Spleen (tissue), 11 donors: ENCODE results near the gene PPP2R5D. TPM values are rescaled to one million over a fixed set of nuclear protein-coding genes. Genes with fewer than 3 reads are reported as not detected.
A peak's percentile ranks its signal among the peaks of the same experiment; 100 is the strongest.

Source experiments
- DNase-seq: peaks from one replicate; pipeline ENCODE4 v3.0.0-alpha.2; 2020
- H3K27ac ChIP-seq, 8 donors: fragments of 200-600 bp; sonication (generic) in 7 of 8; 1 replicate in 4 of 8; 2 replicates in 4 of 8; pipeline versions ENCODE4 v1.5.0 to v1.8.0; 2016 to 2021; ENCODE audit warnings: inconsistent platforms in 4 of 8, mild to moderate bottlenecking in 4 of 8, moderate library complexity in 1 of 8
- H3K27me3 ChIP-seq, 7 donors: fragments of 200-600 bp; sonication (generic) in 6 of 7; replicated peaks in 1 of 7; 1 replicate in 4 of 7; 2 replicates in 3 of 7; pipeline versions ENCODE4 v1.5.0 to v1.8.0; 2016 to 2021; ENCODE audit warnings: inconsistent platforms in 3 of 7, mild to moderate bottlenecking in 1 of 7
- H3K36me3 ChIP-seq, 6 donors: fragments of 200-600 bp; sonication (generic) in 5 of 6; 1 replicate in 4 of 6; 2 replicates in 2 of 6; pipeline versions ENCODE4 v1.5.0 to v1.8.0; 2016 to 2021; ENCODE audit warnings: inconsistent platforms in 2 of 6
- H3K4me1 ChIP-seq, 6 donors: fragments of 200-600 bp; sonication (generic) in 5 of 6; 1 replicate in 3 of 6; 2 replicates in 3 of 6; pipeline versions ENCODE4 v1.5.0 to v1.8.0; 2016 to 2021; ENCODE audit warnings: inconsistent platforms in 3 of 6
- H3K4me3 ChIP-seq, 8 donors: fragments of 200-600 bp; sonication (generic) in 7 of 8; 1 replicate in 4 of 8; 2 replicates in 4 of 8; pipeline versions ENCODE4 v1.5.0 to v1.8.0; 2016 to 2021; ENCODE audit warnings: inconsistent platforms in 4 of 8, mild to moderate bottlenecking in 4 of 8, moderate library complexity in 2 of 8
- H3K9me3 ChIP-seq, 8 donors: fragments of 200-600 bp; sonication (generic) in 7 of 8; 1 replicate in 4 of 8; 2 replicates in 4 of 8; pipeline versions ENCODE4 v1.5.0 to v1.8.0; 2016 to 2021; ENCODE audit warnings: inconsistent platforms in 4 of 8
- POLR2A ChIP-seq, 3 donors: fragments of 450-650 bp; IDR thresholded peaks; one replicate each; pipeline ENCODE4 v1.5.1; 2017; ENCODE audit warnings: antibody characterized with exemption in 3 of 3, mild to moderate bottlenecking in 1 of 3
- POLR2AphosphoS5 ChIP-seq, 3 donors: sonication (generic); formaldehyde crosslinking; IDR thresholded peaks; one replicate each; pipeline ENCODE4 v1.5.1; 2017; ENCODE audit warnings: antibody characterized with exemption in 3 of 3
- WGBS, 5 donors: extraction: QIAGEN DNeasy Blood & Tissue Kit in 3 of 5; methylation state at CpG; one replicate each; pipeline versions ENCODE4 v1.1.5 to v1.1.7; 2013 to 2018; 5-methylcytosine and 5-hydroxymethylcytosine counted together
- intact Hi-C: fragments of 100-400 bp; cut with DNase I; formaldehyde crosslinking; loops from one replicate; pipeline ENCODE4 v1.15.0; 2023; ENCODE audit warnings: low total_unique reads
- polyA plus RNA-seq, 3 donors: library from polyadenylated mRNA; stranded (reverse); fragments of 200-250 nt; gene quantifications; one replicate each; pipeline ENCODE4 v1.2.1, GENCODE V29; 2013
- total RNA-seq, 7 donors: library from RNA; depleted of rRNA in 3 of 7; stranded (reverse); fragments of >200 nt in 3 of 7; fragmentation: NEBNext Ultra II Directional in 4 of 7; extraction: Animal tissue kit (Norgen Biotek cat#: 25700) in 4 of 7; gene quantifications; one replicate each; pipeline versions ENCODE4 v1.1.0 to v1.2.1, GENCODE V29; 2016 to 2021
- TF ChIP-seq, protein P1 (sequence below), 11 experiments: fragments of 200-600 bp in 7 of 11; fragments of 450-650 bp in 4 of 11; sonication (generic) in 4 of 11; IDR thresholded peaks in 8 of 11; conservative IDR thresholded peaks in 3 of 11; 1 replicate in 7 of 11; 2 replicates in 4 of 11; pipeline versions ENCODE4 v1.4.0 to v1.8.0; 2016 to 2021; ENCODE audit warnings: antibody characterized with exemption in 11 of 11, inconsistent platforms in 4 of 11, mild to moderate bottlenecking in 1 of 11
- donor health status: healthy with polysubstance abuse.
- donor health status: DM: no; HTN: no; CAD: no; lungs with moderate emphysema.
- donor health status: DM: no; HTN: no; CAD: no.
- donor health status: Bipolar disorder and iron deficiency.
- donor health status: healthy.
- donor health status: DM: no; HTN: no; CAD: no.
- donor health status: DM: yes; HTN: yes; CAD: no.

PPP2R5D gene
- total and polyA plus RNA-seq, 10 donors: 15.3 to 40.2 (median 25.5) TPM

DNA sequence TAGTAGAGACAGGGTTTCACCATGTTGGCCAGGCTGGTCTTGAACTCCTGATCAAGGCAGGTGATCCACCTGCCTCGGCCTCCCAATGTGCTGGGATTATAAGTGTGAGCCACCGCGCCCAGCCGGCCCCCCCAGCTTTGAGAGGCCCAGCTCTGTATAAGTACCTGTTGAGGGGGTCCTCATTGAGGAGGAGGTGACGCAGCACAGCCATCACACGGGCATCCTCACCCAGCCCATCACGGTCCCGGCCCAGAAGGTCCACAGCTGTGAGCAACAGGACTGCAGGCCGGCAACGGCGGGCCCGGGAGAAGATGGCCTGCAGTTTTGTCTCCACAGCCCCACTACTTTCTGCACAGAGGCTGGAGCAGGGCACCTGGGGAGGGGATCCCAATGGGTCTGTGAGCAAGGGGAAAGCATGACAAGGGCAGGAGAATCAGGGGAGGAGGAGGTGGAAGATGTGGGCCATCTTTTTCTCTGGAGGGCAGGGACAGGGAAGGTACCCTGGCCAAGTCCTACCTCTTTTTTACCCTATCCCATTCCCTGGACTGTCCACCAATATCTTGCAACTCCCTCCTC lies 16.2 kb upstream of the PPP2R5D start:
- Histone ChIP-seq H3K4me3 (no peak overlapping the region), H3K4me1 (no peaks in the 10 kb centered on the region), H3K27me3 (no peaks in the 10 kb centered on the region), H3K27ac (no peak overlapping the region), H3K9me3 (no peaks in the 10 kb centered on the region), H3K36me3 (peaks cover 0 to 98% (median 55%) of the 10 kb centered on the region in 6 donors)
- DNase-seq: peak; percentile 62
- WGBS, 5 donors: 95 to 97% (median 97%) methylated on average over 9 to 12 of the region's 12 CpGs
- intact Hi-C loops: no loop called here
- TF ChIP-seq, protein P1, sequence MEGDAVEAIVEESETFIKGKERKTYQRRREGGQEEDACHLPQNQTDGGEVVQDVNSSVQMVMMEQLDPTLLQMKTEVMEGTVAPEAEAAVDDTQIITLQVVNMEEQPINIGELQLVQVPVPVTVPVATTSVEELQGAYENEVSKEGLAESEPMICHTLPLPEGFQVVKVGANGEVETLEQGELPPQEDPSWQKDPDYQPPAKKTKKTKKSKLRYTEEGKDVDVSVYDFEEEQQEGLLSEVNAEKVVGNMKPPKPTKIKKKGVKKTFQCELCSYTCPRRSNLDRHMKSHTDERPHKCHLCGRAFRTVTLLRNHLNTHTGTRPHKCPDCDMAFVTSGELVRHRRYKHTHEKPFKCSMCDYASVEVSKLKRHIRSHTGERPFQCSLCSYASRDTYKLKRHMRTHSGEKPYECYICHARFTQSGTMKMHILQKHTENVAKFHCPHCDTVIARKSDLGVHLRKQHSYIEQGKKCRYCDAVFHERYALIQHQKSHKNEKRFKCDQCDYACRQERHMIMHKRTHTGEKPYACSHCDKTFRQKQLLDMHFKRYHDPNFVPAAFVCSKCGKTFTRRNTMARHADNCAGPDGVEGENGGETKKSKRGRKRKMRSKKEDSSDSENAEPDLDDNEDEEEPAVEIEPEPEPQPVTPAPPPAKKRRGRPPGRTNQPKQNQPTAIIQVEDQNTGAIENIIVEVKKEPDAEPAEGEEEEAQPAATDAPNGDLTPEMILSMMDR (IDR thresholded peaks at IDR 0.05 in 8 of 11, conservative IDR thresholded peaks at IDR 0.05 in 3 of 11): no peak
- peak in 1 of 3 donors; percentile 14 for TF ChIP-seq POLR2AphosphoS5 (IDR thresholded peaks at IDR 0.05)
- TF ChIP-seq POLR2A (IDR thresholded peaks at IDR 0.05): no peak

DNA sequence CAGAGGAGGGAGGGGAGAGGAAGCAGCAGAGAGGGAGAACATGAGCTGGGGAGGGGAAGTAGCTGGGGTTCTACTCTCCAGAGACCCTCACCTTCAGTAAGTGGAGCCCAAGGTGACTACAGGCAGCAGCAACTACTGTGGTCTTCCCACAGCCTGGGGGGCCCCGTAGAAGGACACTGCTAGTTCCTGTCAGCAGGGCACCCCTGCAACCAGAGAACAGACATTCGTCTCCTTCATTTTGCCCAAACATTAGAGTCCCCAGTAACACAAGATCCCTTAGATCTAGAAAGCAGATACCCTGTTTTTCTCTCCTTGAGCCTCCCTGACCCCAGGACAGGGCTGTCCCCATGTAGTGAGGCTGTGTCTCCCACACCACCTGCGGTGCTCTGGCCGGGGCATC lies 15.6 kb upstream of the PPP2R5D start:
- H3K9me3 ChIP-seq: no peaks in the 10 kb centered on the region
- peaks cover 0 to 2% (median 0%) of the 10 kb centered on the region in 6 donors for H3K4me1 ChIP-seq
- no peak for DNase-seq
- H3K4me3 ChIP-seq: no peak overlapping the region
- H3K27ac ChIP-seq: no peak overlapping the region
- TF ChIP-seq, protein P1 (IDR thresholded peaks at IDR 0.05 in 8 of 11, conservative IDR thresholded peaks at IDR 0.05 in 3 of 11): no peak
- TF ChIP-seq POLR2A (IDR thresholded peaks at IDR 0.05): no peak
- no peak for TF ChIP-seq POLR2AphosphoS5 (IDR thresholded peaks at IDR 0.05)
- H3K36me3 ChIP-seq: peaks cover 0 to 98% (median 52%) of the 10 kb centered on the region in 6 donors
- intact Hi-C loops: no loop called here
- no peaks in the 10 kb centered on the region for H3K27me3 ChIP-seq
- 73 to 100% (median 81%) methylated on average over 2 to 4 of the region's 4 CpGs for WGBS, 5 donors

GRCh38 chr6:42969431-42969830 lies 14.9 kb upstream of the PPP2R5D start:
- Histone ChIP-seq H3K4me1 (peaks cover 0 to 7% (median 0%) of the 10 kb centered on the region in 6 donors), H3K27me3 (no peaks in the 10 kb centered on the region), H3K9me3 (no peaks in the 10 kb centered on the region), H3K4me3 (no peak overlapping the region), H3K27ac (no peak overlapping the region), H3K36me3 (peaks cover 0 to 98% (median 47%) of the 10 kb centered on the region in 6 donors)
- 92 to 100% (median 95%) methylated on average over 2 of the region's 2 CpGs for WGBS, 5 donors
- no peak for DNase-seq
- intact Hi-C loops: no loop called here
- TF ChIP-seq, protein P1 (IDR thresholded peaks at IDR 0.05 in 8 of 11, conservative IDR thresholded peaks at IDR 0.05 in 3 of 11): no peak
- no peak for TF ChIP-seq POLR2A (IDR thresholded peaks at IDR 0.05)
- no peak for TF ChIP-seq POLR2AphosphoS5 (IDR thresholded peaks at IDR 0.05)

DNA sequence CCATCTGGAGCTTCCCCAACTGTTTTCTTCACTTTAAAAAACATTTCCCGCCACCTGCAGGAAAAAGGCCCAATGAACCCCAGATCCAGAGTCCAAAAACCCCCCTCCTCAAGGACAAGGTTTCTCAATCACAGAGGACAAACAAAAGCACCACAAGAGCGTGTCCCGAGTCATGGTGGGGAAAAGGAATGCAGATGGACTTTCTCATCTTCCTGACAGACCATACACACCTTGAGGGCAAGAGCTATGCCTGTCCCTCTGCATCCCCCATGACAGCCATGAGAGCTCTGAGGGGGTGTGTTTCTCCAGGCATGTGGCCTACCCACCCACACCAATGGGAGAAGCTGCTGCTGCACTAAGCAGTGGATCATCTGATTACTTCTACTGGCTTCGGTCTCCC lies 14.4 kb upstream of the PPP2R5D start:
- DNase-seq: no peak
- intact Hi-C loops: no loop called here
- WGBS, 5 donors: 94 to 97% (median 96%) methylated on average over 3 to 4 of the region's 4 CpGs
- H3K27ac ChIP-seq: no peak overlapping the region
- no peaks in the 10 kb centered on the region for H3K27me3 ChIP-seq
- H3K9me3 ChIP-seq: no peaks in the 10 kb centered on the region
- TF ChIP-seq POLR2AphosphoS5 (IDR thresholded peaks at IDR 0.05) (no peak), POLR2A (IDR thresholded peaks at IDR 0.05) (no peak)
- TF ChIP-seq, protein P1 (IDR thresholded peaks at IDR 0.05 in 8 of 11, conservative IDR thresholded peaks at IDR 0.05 in 3 of 11): no peak
- H3K4me3 ChIP-seq: no peak overlapping the region
- peaks cover 0 to 12% (median 1%) of the 10 kb centered on the region in 6 donors for H3K4me1 ChIP-seq
- H3K36me3 ChIP-seq: peaks cover 0 to 98% (median 42%) of the 10 kb centered on the region in 6 donors
